A549 (cell line): ENCODE results near the gene IL2RA.

Experiments
- BHLHE40 ChIP-seq: IDR thresholded peaks from 2 replicates; pipeline ENCODE4 v1.6.1; 2012; ENCODE audit warnings: low read depth, low read length, inconsistent platforms
- CHD4 ChIP-seq: fragments of 200-600 bp; sonication (generic); IDR thresholded peaks from 2 replicates; pipeline ENCODE4 v1.6.1; 2016; ENCODE audit warnings: antibody characterized with exemption, mild to moderate bottlenecking, borderline replicate concordance
- CTCF ChIP-seq: fragments of >200 bp; sonication (Bioruptor Twin); formaldehyde crosslinking; IDR thresholded peaks from 3 replicates; pipeline ENCODE4 v1.5.1; 2016
- HEYL ChIP-seq: fragments of 250-450 bp; sonication (Bioruptor Pico); IDR thresholded peaks from 2 replicates; pipeline ENCODE4 v1.8.0; 2021; ENCODE audit warnings: mild to moderate bottlenecking, moderate library complexity
- HMGXB4 ChIP-seq: fragments of 250-450 bp; sonication (Bioruptor Pico); IDR thresholded peaks from 2 replicates; pipeline ENCODE4 v1.5.0; 2021; ENCODE audit warnings: mild to moderate bottlenecking, moderate library complexity, borderline replicate concordance
- HOXB5 ChIP-seq: fragments of 250-450 bp; sonication (Bioruptor Pico); IDR thresholded peaks from 2 replicates; pipeline ENCODE4 v1.5.0; 2020; ENCODE audit warnings: mild to moderate bottlenecking, moderate library complexity
- MAFK ChIP-seq: fragments of 450-650 bp; IDR thresholded peaks from 2 replicates; pipeline ENCODE4 v1.6.1; 2014; ENCODE audit not compliant: partially characterized antibody
- NFE2L2 ChIP-seq: fragments of 150-350 bp; conservative IDR thresholded peaks from 2 replicates; pipeline ENCODE4 v1.6.1; 2014; ENCODE audit warnings: low read length
- POLR2A ChIP-seq: IDR thresholded peaks from 2 replicates; pipeline ENCODE4 v1.6.1; 2012; ENCODE audit warnings: mild to moderate bottlenecking, low read length
- POLR2AphosphoS2 ChIP-seq: conservative IDR thresholded peaks from 2 replicates; pipeline ENCODE4 v1.6.1; 2012; ENCODE audit warnings: low read length, improper control_type of control experiment, inconsistent platforms
- RFX5 ChIP-seq: fragments of 450-650 bp; IDR thresholded peaks from 2 replicates; pipeline ENCODE4 v1.7.1; 2014; ENCODE audit warnings: antibody characterized with exemption, mild to moderate bottlenecking, moderate library complexity
- ZFP36 ChIP-seq: fragments of 450-650 bp; IDR thresholded peaks from 2 replicates; pipeline ENCODE4 v1.6.1; 2014; ENCODE audit warnings: borderline replicate concordance; ENCODE audit not compliant: partially characterized antibody
- TF ChIP-seq, protein P1 (sequence below): fragments of 200-600 bp; sonication (generic); IDR thresholded peaks from 2 replicates; pipeline ENCODE4 v1.6.1; 2016; ENCODE audit warnings: antibody characterized with exemption, mild to moderate bottlenecking, moderate library complexity

- TF ChIP-seq, protein P1, sequence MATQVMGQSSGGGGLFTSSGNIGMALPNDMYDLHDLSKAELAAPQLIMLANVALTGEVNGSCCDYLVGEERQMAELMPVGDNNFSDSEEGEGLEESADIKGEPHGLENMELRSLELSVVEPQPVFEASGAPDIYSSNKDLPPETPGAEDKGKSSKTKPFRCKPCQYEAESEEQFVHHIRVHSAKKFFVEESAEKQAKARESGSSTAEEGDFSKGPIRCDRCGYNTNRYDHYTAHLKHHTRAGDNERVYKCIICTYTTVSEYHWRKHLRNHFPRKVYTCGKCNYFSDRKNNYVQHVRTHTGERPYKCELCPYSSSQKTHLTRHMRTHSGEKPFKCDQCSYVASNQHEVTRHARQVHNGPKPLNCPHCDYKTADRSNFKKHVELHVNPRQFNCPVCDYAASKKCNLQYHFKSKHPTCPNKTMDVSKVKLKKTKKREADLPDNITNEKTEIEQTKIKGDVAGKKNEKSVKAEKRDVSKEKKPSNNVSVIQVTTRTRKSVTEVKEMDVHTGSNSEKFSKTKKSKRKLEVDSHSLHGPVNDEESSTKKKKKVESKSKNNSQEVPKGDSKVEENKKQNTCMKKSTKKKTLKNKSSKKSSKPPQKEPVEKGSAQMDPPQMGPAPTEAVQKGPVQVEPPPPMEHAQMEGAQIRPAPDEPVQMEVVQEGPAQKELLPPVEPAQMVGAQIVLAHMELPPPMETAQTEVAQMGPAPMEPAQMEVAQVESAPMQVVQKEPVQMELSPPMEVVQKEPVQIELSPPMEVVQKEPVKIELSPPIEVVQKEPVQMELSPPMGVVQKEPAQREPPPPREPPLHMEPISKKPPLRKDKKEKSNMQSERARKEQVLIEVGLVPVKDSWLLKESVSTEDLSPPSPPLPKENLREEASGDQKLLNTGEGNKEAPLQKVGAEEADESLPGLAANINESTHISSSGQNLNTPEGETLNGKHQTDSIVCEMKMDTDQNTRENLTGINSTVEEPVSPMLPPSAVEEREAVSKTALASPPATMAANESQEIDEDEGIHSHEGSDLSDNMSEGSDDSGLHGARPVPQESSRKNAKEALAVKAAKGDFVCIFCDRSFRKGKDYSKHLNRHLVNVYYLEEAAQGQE = no peak
- no peak for TF ChIP-seq NFE2L2
- no peak for TF ChIP-seq POLR2AphosphoS2
- TF ChIP-seq CTCF = no peak
- no peak for TF ChIP-seq HEYL (CRISPR knock-in tag)
- TF ChIP-seq ZFP36 = no peak
- TF ChIP-seq POLR2A = no peak
- no peak for TF ChIP-seq BHLHE40
- no peak for TF ChIP-seq HOXB5
- no peak for TF ChIP-seq CHD4
- TF ChIP-seq HMGXB4 = no peak
- no peak for TF ChIP-seq RFX5
- no peak for TF ChIP-seq MAFK
These were observed 72.4 kb downstream of the IL2RA start for GRCh38 chr10:5989756-5990155.
